Caco-2 (cell line): Measurements from ENCODE around the gene ABLIM2. TPM values are rescaled to one million over a fixed set of nuclear protein-coding genes. Genes with fewer than 3 reads are reported as not detected.

ENCODE experiments used
- BruUV-seq: library from RNA; stranded (reverse); fragments of 400-500 nt; replicated peaks from 2 replicates; lab custom pipeline; 2021; lab: Mats Ljungman, UMichigan
- CTCF ChIA-PET: fragments of 300-600 bp; sonication (Branson Sonifier 250); formaldehyde crosslinking; loops from one replicate; lab custom pipeline; 2022; ENCODE audit warnings: antibody characterized with exemption; lab: Charles Lee
- POLR2A ChIA-PET: fragments of 300-600 bp; sonication (Branson Sonifier 250); formaldehyde crosslinking; loops from one replicate; lab custom pipeline; 2022; ENCODE audit warnings: antibody characterized with exemption; lab: Charles Lee
- DNase-seq, 2 experiments: peaks; one replicate each; pipeline versions ENCODE4 v3.0.0 to v3.0.0-alpha.2; 2020 to 2022
- H3K27me3 ChIP-seq: replicated peaks from 2 replicates; pipeline ENCODE4 v1.6.0; 2011; ENCODE audit warnings: low read length; ENCODE audit not compliant: control insufficient read depth, insufficient read depth
- H3K36me3 ChIP-seq: 2 replicates; pipeline ENCODE4 v1.5.1; 2011; ENCODE audit warnings: low read length; ENCODE audit not compliant: control insufficient read depth, insufficient read depth
- H3K4me1 ChIP-seq: fragments of 250-450 bp; sonication (Bioruptor Pico); 2 replicates; pipeline ENCODE4 v1.5.1; 2020; ENCODE audit warnings: mild to moderate bottlenecking
- H3K4me3 ChIP-seq: 2 replicates; pipeline ENCODE4 v1.5.1; 2011; ENCODE audit warnings: low read depth, mild to moderate bottlenecking, control low read depth, low read length
- H3K9me3 ChIP-seq: fragments of 250-450 bp; sonication (Bioruptor Pico); 2 replicates; pipeline ENCODE4 v1.5.1; 2020; ENCODE audit warnings: mild to moderate bottlenecking, moderate library complexity
- H3K27ac Mint-ChIP-seq: one replicate; pipeline ENCODE4 v1.8.0; 2022; ENCODE audit warnings: mixed read lengths; ENCODE audit not compliant: unreplicated experiment
- H3K27me3 Mint-ChIP-seq: one replicate; pipeline ENCODE4 v1.8.0; 2022; ENCODE audit warnings: mixed read lengths; ENCODE audit not compliant: insufficient read depth, unreplicated experiment
- H3K36me3 Mint-ChIP-seq: one replicate; pipeline ENCODE4 v1.8.0; 2022; ENCODE audit warnings: mild to moderate bottlenecking, mixed read lengths; ENCODE audit not compliant: insufficient read depth, unreplicated experiment
- H3K4me1 Mint-ChIP-seq: one replicate; pipeline ENCODE4 v1.8.0; 2022; ENCODE audit warnings: low read depth, mixed read lengths; ENCODE audit not compliant: unreplicated experiment
- H3K4me3 Mint-ChIP-seq: one replicate; pipeline ENCODE4 v1.8.0; 2022; ENCODE audit warnings: mild to moderate bottlenecking, moderate library complexity, mixed read lengths; ENCODE audit not compliant: unreplicated experiment
- H3K9me3 Mint-ChIP-seq: one replicate; pipeline ENCODE4 v1.8.0; 2022; ENCODE audit warnings: mixed read lengths; ENCODE audit not compliant: unreplicated experiment
- intact Hi-C: fragments of 100-400 bp; cut with micrococcal nuclease; formaldehyde crosslinking; loops from one replicate; pipeline ENCODE4 v1.10.0; 2022; ENCODE audit not compliant: unreplicated experiment
- total RNA-seq: library from RNA; stranded (reverse); gene quantifications from 2 replicates; pipeline ENCODE4 v1.2.3, GENCODE V29; 2022
- TF ChIP-seq, protein P1 (sequence below), 2 experiments: fragments of 200-600 bp in 1 of 2; IDR thresholded peaks; 1 replicate in 1 of 2; 2 replicates in 1 of 2; pipeline versions ENCODE4 v1.5.1 to v1.8.0; 2011 to 2022; ENCODE audit warnings: antibody characterized with exemption in 1 of 2, control low read depth in 1 of 2, inconsistent platforms in 1 of 2, low read depth in 1 of 2, low read length in 1 of 2, mild to moderate bottlenecking in 1 of 2, moderate library complexity in 1 of 2; ENCODE audit not compliant: insufficient read depth in 1 of 2, severe bottlenecking in 1 of 2, unreplicated experiment in 1 of 2

The ABLIM2 gene
- total RNA-seq, 1 experiment from 2014 or later = 0.23 TPM

DNA sequence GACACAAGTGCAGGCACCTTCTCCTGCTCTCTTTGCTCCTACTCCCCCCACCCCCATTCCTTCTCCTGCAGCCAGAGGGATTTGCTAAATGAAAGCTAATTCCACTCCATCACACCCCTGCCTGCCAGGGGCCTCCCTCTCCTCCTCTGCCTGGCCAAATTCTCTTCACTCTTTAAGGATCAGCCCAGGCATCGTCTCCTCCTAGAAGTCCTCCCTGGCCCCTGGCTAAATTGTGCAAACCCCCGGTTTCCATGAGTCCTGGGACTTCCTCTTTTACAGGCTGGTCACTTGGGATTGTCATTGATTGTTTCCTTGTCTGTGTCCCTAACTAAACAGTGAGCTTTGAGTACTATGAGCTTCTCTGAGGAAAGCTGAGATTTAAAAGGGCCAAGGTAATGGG is 8.7 kb upstream of the ABLIM2 start:
- no TSS peak for BruUV-seq
- TF ChIP-seq, protein P1, sequence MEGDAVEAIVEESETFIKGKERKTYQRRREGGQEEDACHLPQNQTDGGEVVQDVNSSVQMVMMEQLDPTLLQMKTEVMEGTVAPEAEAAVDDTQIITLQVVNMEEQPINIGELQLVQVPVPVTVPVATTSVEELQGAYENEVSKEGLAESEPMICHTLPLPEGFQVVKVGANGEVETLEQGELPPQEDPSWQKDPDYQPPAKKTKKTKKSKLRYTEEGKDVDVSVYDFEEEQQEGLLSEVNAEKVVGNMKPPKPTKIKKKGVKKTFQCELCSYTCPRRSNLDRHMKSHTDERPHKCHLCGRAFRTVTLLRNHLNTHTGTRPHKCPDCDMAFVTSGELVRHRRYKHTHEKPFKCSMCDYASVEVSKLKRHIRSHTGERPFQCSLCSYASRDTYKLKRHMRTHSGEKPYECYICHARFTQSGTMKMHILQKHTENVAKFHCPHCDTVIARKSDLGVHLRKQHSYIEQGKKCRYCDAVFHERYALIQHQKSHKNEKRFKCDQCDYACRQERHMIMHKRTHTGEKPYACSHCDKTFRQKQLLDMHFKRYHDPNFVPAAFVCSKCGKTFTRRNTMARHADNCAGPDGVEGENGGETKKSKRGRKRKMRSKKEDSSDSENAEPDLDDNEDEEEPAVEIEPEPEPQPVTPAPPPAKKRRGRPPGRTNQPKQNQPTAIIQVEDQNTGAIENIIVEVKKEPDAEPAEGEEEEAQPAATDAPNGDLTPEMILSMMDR (IDR thresholded peaks at IDR 0.05; ENCODE audit: insufficient read depth in 1 of 2, low read depth in 1 of 2, low read length in 1 of 2, severe bottlenecking in 1 of 2, unreplicated experiment in 1 of 2) = no peak
- H3K4me3 ChIP-seq = no peak overlapping the region
- H3K27me3 ChIP-seq = no peaks in the 10 kb centered on the region
- no peaks in the 10 kb centered on the region for H3K36me3 Mint-ChIP-seq
- intact Hi-C loops = no loop called here
- peaks cover 3% of the 10 kb centered on the region for H3K27me3 Mint-ChIP-seq
- H3K9me3 ChIP-seq = peaks cover 3% of the 10 kb centered on the region; the same call in 1 of the 2 replicates
- no peak overlapping the region for H3K27ac Mint-ChIP-seq
- peaks cover 18% of the 10 kb centered on the region for H3K9me3 Mint-ChIP-seq
- H3K4me1 Mint-ChIP-seq = peaks cover 5% of the 10 kb centered on the region
- DNase-seq = no peak
- H3K4me3 Mint-ChIP-seq = no peak overlapping the region
- ChIA-PET POLR2A (no interaction called here), CTCF (interaction anchor here (2.3 kb wide), 1 partner anchor 10 kb away, joined by 12 read pairs; no protein-coding TSS in a partner anchor)
- H3K36me3 ChIP-seq = no peaks in the 10 kb centered on the region
- no peaks in the 10 kb centered on the region for H3K4me1 ChIP-seq

DNA sequence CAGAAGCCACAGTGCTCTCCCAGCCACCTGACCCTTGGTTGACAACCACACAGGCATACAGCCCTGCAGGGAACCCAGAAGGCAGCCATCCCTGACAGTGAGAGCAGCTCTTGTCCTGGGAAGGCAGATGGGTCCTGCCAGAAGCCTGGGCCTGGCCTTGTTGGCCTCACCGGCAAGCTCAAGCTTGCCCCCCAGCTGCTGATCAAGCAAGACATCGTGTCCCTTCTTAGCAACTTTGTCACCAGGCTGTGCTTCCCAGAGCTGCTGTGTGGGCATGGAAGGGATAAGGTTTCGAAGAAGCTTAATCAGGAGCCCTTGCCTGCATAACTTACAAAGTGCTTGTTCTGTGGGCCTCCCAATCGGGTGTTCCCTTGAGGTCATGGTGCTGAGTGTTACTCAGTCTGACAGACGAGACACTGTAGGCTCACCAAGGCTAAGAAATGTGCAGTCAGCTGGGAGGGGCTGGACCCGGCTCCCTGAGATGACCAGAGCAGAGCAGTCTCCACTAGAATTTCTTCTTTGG is 6.8 kb upstream of the ABLIM2 start:
- H3K36me3 ChIP-seq = no peaks in the 10 kb centered on the region
- no TSS peak for BruUV-seq
- intact Hi-C loops = no loop called here
- H3K9me3 ChIP-seq = peaks cover 3% of the 10 kb centered on the region; the same call in 1 of the 2 replicates
- no peaks in the 10 kb centered on the region for H3K36me3 Mint-ChIP-seq
- no peak for DNase-seq
- no peak overlapping the region for H3K4me3 ChIP-seq
- H3K27me3 ChIP-seq = no peaks in the 10 kb centered on the region
- ChIA-PET CTCF (no interaction called here), POLR2A (no interaction called here)
- H3K27me3 Mint-ChIP-seq = peaks cover 2% of the 10 kb centered on the region
- peaks cover 18% of the 10 kb centered on the region for H3K9me3 Mint-ChIP-seq
- H3K27ac Mint-ChIP-seq = no peak overlapping the region
- H3K4me1 ChIP-seq = no peaks in the 10 kb centered on the region
- TF ChIP-seq, protein P1 (IDR thresholded peaks at IDR 0.05; ENCODE audit: insufficient read depth in 1 of 2, low read depth in 1 of 2, low read length in 1 of 2, severe bottlenecking in 1 of 2, unreplicated experiment in 1 of 2) = no peak
- H3K4me3 Mint-ChIP-seq = no peak overlapping the region
- peaks cover 5% of the 10 kb centered on the region for H3K4me1 Mint-ChIP-seq

DNA sequence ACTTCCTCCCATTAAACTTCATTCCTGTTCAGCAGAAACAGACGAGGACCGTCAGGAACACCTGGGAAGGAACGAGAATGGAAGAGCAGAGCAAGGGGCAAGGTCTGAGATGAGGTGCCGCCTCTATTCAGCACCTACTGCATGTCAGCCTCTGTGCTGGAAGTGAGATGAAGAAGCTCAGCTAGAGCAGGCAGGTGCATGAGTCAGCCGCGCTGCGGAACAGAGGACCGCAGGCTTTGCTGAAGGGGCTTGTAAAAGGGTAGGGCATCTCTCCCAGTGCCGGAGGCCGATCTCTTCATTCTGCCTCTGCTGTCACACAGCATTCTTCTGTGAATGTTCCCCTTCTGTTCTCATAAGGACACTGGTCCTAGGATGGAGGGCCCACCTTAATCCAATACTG is 6.1 kb upstream of the ABLIM2 start:
- Histone ChIP-seq H3K9me3 (peaks cover 3% of the 10 kb centered on the region; the same call in 1 of the 2 replicates), H3K27me3 (no peaks in the 10 kb centered on the region), H3K4me1 (no peaks in the 10 kb centered on the region; the same call in 1 of the 2 replicates), H3K36me3 (no peaks in the 10 kb centered on the region), H3K4me3 (no peak overlapping the region)
- ChIA-PET CTCF (no interaction called here), POLR2A (no interaction called here)
- Mint-ChIP-seq H3K27me3 (peaks cover 2% of the 10 kb centered on the region), H3K9me3 (peaks cover 18% of the 10 kb centered on the region), H3K27ac (no peak overlapping the region), H3K4me3 (no peak overlapping the region), H3K36me3 (no peaks in the 10 kb centered on the region), H3K4me1 (peaks cover 5% of the 10 kb centered on the region)
- TF ChIP-seq, protein P1 (IDR thresholded peaks at IDR 0.05; ENCODE audit: insufficient read depth in 1 of 2, low read depth in 1 of 2, low read length in 1 of 2, severe bottlenecking in 1 of 2, unreplicated experiment in 1 of 2) = no peak
- no peak for DNase-seq
- intact Hi-C loops = no loop called here
- BruUV-seq = no TSS peak
